SK-N-MC (cell line): ENCODE data around the gene PDS5A.

Experiments
- EZH2 ChIP-seq: fragments of 200-600 bp; sonication (generic); IDR thresholded peaks from one replicate; pipeline ENCODE4 v1.6.1; 2017; ENCODE audit warnings: antibody characterized with exemption
- POLR2AphosphoS5 ChIP-seq: IDR thresholded peaks from 2 replicates; pipeline ENCODE4 v1.6.1; 2012; ENCODE audit warnings: mild to moderate bottlenecking, low read depth, low read length, borderline replicate concordance

DNA sequence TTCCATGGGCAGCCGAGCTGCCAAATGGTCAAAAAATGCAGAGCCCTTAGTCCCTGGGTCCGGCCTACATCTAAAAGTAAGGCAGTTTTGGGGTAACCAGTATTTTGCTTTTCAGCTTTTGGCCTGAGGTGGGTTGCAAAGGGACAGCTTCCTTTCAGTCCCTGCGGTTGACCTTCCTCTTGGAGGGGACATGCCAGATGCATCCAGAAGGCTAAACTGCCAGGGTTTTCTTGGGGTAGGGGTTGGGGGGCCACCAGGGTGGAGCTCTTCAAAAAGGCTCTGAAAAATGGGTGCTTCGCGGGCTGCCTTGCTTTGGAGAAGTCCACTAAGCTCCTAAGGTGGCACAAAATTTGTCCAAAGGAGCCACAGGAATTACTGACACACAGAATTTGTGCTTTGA lies 159.1 kb downstream of the PDS5A start:
- no peak for TF ChIP-seq POLR2AphosphoS5
- TF ChIP-seq EZH2: no peak
